Measurements from ENCODE around the gene CBFA2T3. TPM values are rescaled to one million over a fixed set of nuclear protein-coding genes. Genes with fewer than 3 reads are reported as not detected.

Gene CBFA2T3
- total and polyA plus RNA-seq, 2 of the 13 experiments (the other 11 are each of a cell fraction or from before 2014, with no cell fraction given): 0.05 TPM; not detected in 1

- TF ChIP-seq ZBTB43 (CRISPR knock-in tag; conservative IDR thresholded peaks at IDR 0.05) (0 out of 2 replicates have a peak, but pooled peaks have one; percentile 55), HNF1B (CRISPR knock-in tag; IDR thresholded peaks at IDR 0.05) (peak; percentile 8; the same call in 1 of the 2 replicates), RXRB (CRISPR knock-in tag; IDR thresholded peaks at IDR 0.05; ENCODE audit: borderline replicate concordance) (peak; percentile 44; the same call in 1 of the 2 replicates), HIVEP1 (CRISPR knock-in tag; IDR thresholded peaks at IDR 0.05) (peak; percentile 55; the same call in 1 of the 2 replicates), MTF2 (CRISPR knock-in tag; IDR thresholded peaks at IDR 0.05; ENCODE audit: borderline replicate concordance) (peak; percentile 47; the same call in 1 of the 2 replicates), FOXO4 (CRISPR knock-in tag; conservative IDR thresholded peaks at IDR 0.05) (no peak), BRD4 (CRISPR knock-in tag; IDR thresholded peaks at IDR 0.05) (peak; percentile 96), ZNF292 (CRISPR knock-in tag; IDR thresholded peaks at IDR 0.05; ENCODE audit: borderline replicate concordance, low read depth) (no peak), FOXJ3 (CRISPR knock-in tag; IDR thresholded peaks at IDR 0.05; ENCODE audit: borderline replicate concordance) (0 out of 2 replicates have a peak, but pooled peaks have one; percentile 38), ZNF652 (CRISPR knock-in tag; IDR thresholded peaks at IDR 0.05; ENCODE audit: borderline replicate concordance, low read depth) (no peak), ZNF839 (CRISPR knock-in tag; IDR thresholded peaks at IDR 0.05; ENCODE audit: borderline replicate concordance) (peak; percentile 78; the same call in 1 of the 2 replicates), HBP1 (CRISPR knock-in tag; IDR thresholded peaks at IDR 0.05; ENCODE audit: low read depth) (peak; percentile 86; the same call in 1 of the 2 replicates), U2AF2 (IDR thresholded peaks at IDR 0.05; ENCODE audit: low read depth, low read length) (peak; percentile 92), ZZZ3 (CRISPR knock-in tag; IDR thresholded peaks at IDR 0.05; ENCODE audit: borderline replicate concordance) (peak; percentile 16; the same call in 1 of the 2 replicates), ZNF740 (CRISPR knock-in tag; IDR thresholded peaks at IDR 0.05) (0 out of 2 replicates have a peak, but pooled peaks have one; percentile 27), ZNF138 (CRISPR knock-in tag; IDR thresholded peaks at IDR 0.05; ENCODE audit: low read depth) (peak; percentile 24; the same call in 1 of the 2 replicates), GABPB1 (CRISPR knock-in tag; IDR thresholded peaks at IDR 0.05) (peak; percentile 90), ZNF543 (CRISPR knock-in tag; IDR thresholded peaks at IDR 0.05) (peak; percentile 83), ZNF800 (CRISPR knock-in tag; IDR thresholded peaks at IDR 0.05) (0 out of 2 replicates have a peak, but pooled peaks have one; percentile 54)
These were observed 119.9 kb downstream of the CBFA2T3 start, which contains the start of the genes GALNS and TRAPPC2L (continued) for GRCh38 chr16:88856828-88857727.

Measured in HepG2 (cell line).